ENCODE measurements around the gene RHOH.
"Not testable (repeated sequence)": the region's sequence is repeated elsewhere in the genome, so short reads cannot be mapped to it uniquely, and the experiment has no call there.

GRCh38 chr4:40282857-40283256, 86.0 kb downstream of the RHOH start:
- TF ChIP-seq POLR2A (IDR thresholded peaks at IDR 0.05; ENCODE audit: low read length); GATA1 (IDR thresholded peaks at IDR 0.05; ENCODE audit: low read depth, low read length): not testable (repeated sequence)
